ENCODE measurements around the gene LYVE1.

GRCh38 chr11:10550503-10551289 lies 17.8 kb downstream of the LYVE1 start:
- TF ChIP-seq CTCF (IDR thresholded peaks at IDR 0.05; ENCODE audit: insufficient read depth, low read depth, low read length) = no peak
- TF ChIP-seq EZH2 (IDR thresholded peaks at IDR 0.05; ENCODE audit: insufficient read depth, low read length) = no peak

Measured in astrocyte (in vitro differentiated cells and primary cell).